Measurements from ENCODE around the gene CAT. TPM values are rescaled to one million over a fixed set of nuclear protein-coding genes. Genes with fewer than 3 reads are reported as not detected.

Gene CAT
- total RNA-seq, 1 donor from 2014 or later, result 44.3 TPM

GRCh38 chr11:34478845-34479663, 40.3 kb downstream of the CAT start:
- no peak for DNase-seq (ENCODE audit: low read depth)
- no peak for TF ChIP-seq CTCF (conservative IDR thresholded peaks at IDR 0.05; ENCODE audit: low read depth, low read length)
- H3K4me3 ChIP-seq (ENCODE audit: low read depth, low read length), result no peak overlapping the region

DNA sequence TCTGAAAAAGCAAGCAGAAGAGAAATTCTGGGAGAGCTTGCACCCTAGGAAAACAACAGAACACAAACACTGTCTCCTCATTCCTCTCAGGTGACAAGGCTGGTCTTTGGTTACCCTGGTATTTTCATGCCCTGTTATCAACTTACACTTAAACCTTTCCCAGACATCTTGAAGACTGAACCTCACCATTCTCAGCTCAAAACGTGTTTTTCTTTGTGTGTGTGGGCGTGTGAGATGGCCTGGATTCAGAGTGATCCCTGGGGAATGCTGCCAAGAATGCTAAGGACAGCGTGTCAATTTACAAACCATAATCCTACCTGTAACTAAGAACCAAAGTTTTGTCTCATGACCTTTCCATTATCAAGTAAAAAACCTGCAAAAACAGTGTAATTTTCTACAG, 41.6 kb downstream of the CAT start:
- no peak for DNase-seq (ENCODE audit: low read depth)
- no peak overlapping the region for H3K4me3 ChIP-seq (ENCODE audit: low read depth, low read length)
- TF ChIP-seq CTCF (conservative IDR thresholded peaks at IDR 0.05; ENCODE audit: low read depth, low read length), result no peak

- TF ChIP-seq CTCF (conservative IDR thresholded peaks at IDR 0.05; ENCODE audit: low read depth, low read length), result no peak
- no peak overlapping the region for H3K4me3 ChIP-seq (ENCODE audit: low read depth, low read length)
- no peak for DNase-seq (ENCODE audit: low read depth)
Observed at GRCh38 chr11:34481307-34481706, 42.6 kb downstream of the CAT start.

DNA sequence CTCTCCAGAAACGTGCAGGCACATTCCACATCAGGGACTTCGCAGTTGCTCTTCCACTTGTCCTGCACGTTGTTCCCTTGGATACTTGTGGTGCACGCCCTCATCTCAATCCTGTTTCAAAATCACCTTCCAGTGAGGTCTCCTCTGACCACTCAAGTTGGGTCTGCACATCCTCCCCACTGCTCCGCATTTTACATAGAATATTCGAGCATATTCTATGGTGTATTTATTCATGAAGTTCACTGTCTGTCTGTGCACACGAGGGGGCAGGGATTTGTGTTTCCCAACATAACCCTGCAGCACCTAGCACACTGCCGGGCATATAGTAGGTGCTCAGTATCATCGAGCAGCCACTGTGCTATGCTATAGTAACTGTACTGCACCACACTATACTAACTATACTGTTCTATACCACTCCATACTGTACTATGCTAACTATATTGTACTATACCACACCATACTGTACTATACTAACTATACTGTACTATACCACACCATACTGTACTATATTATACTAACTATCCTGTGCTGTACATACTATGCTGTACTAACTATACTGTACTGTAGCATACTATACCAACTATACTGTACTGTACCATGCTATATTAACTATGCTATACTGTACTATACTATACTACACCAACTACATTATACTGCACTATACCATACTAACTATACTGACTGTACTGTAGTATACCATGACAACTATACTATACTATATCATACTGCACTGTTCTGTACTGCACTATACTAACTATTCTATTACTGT, 44.6 kb downstream of the CAT start:
- TF ChIP-seq CTCF (conservative IDR thresholded peaks at IDR 0.05; ENCODE audit: low read depth, low read length), result no peak
- DNase-seq (ENCODE audit: low read depth), result no peak
- no peak overlapping the region for H3K4me3 ChIP-seq (ENCODE audit: low read depth, low read length)

GRCh38 chr11:34487430-34487829, 48.7 kb downstream of the CAT start:
- TF ChIP-seq CTCF (conservative IDR thresholded peaks at IDR 0.05; ENCODE audit: low read depth, low read length), result no peak
- no peak for DNase-seq (ENCODE audit: low read depth)

GRCh38 chr11:34488855-34489557, 50.3 kb downstream of the CAT start:
- no peak overlapping the region for H3K4me3 ChIP-seq (ENCODE audit: low read depth, low read length)
- DNase-seq (ENCODE audit: low read depth), result no peak
- no peak for TF ChIP-seq CTCF (conservative IDR thresholded peaks at IDR 0.05; ENCODE audit: low read depth, low read length)

More at GRCh38 chr11:34487430-34487829, 48.7 kb downstream of the CAT start:
- no peak overlapping the region for H3K4me3 ChIP-seq (ENCODE audit: low read depth, low read length)

All from epithelial cell of proximal tubule (primary cell).